Measurements from ENCODE around the gene ZNF678.
"Not testable (repeated sequence)": the region's sequence is repeated elsewhere in the genome, so short reads cannot be mapped to it uniquely, and the experiment has no call there.

Gene ZNF678

DNA sequence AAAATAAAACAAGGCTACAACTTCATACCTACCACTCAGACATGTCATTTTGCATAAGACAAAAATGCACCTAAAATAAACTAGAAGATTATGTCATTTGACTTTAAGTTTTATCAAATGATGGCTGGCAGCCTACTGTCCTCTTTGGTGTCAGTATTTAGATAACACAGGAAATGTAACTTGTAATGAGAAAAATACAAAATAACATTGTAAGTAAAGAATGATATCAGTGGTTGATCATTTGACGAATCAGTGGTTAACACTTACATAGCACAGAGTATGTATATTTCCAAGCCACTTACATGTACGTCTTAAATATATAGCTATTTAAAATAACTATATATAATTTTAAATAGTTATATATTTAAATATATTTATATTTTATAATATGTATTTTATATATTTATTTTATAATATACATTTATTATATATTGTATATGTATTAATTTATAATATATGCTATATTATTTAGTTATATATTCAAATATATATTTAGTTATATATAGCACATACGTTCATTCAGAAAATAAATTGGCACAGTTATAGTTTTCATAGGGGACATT is 44.1 kb downstream of the ZNF678 start:
- DNase-seq: no peak

DNA sequence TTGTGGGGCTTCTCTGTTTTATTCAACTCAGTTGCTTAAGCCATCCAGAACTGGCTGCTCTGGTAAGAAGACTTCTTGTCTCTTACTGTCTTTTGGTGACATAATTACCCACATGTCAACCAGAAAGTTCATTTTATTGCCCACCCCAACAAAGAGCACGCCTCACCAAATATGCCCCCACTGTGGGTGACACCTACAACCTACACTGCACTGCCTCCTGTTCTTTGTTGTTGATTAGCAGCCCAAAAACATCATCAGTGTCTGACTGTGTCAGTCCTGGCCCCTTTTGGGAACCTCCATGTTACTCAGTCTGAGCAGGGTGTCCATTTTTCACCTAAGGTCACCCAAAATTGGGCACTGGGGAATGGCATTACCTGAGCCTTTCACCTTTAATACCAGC is 49.3 kb downstream of the ZNF678 start:
- DNase-seq: no peak

DNA sequence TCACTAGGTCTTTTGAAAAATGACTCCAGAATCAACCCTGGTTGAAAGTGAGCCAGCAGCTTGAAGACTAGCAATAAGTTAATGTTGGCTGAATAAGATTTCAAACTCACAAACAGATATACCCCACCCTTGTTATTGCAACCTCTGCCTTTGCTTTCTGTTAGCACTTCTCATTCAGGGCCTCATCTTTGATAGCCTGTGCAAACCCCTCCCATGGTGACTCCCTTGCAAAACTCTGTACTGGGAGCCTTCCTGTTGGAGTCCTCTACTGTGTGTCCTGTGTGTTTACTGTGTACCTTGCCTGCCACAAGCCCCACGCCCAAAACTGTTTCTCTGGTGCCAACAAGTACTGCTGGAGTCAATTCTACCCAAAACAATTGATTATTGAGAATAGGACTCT is 50.2 kb downstream of the ZNF678 start:
- no peak for DNase-seq

- no peak for DNase-seq
These were observed 57.9 kb downstream of the ZNF678 start for GRCh38 chr1:227621211-227621610.

DNA sequence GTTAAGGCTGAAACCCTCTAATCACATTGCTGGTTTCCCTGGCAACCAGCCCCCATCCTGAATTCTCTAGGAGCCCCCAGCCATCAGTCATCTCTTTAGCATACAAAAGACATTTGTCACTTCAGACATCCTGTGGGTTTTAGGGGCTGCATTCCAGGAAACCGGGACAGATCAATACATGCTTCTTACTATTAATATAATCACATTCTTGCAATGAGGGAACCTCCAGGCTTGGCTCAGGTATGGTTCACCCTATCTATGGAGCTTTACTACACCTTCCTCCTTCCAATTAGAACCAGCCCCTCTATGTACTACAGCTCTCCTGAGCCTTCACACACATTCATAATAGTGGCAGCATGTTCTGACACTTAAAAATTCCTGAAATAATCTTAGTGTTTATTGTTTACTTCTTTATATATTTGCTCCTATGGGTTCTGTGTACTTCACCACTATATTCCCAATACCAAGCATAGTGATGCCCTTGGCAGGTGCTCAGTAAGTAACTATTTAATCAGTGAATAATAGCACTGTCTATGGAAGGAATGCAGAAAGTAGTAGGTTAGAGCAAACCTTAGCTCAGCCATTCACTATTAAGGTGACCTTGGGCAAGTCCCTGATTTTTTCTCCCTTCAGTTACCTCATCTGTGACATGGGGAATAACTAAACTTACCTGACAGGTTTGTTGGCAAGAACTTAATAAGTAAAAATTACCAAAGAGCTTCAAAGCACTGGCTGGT is 59.6 kb downstream of the ZNF678 start:
- DNase-seq: no peak

GRCh38 chr1:227632325-227632724 is 69.0 kb downstream of the ZNF678 start:
- no peak for DNase-seq

- DNase-seq: no peak
These were observed 72.2 kb downstream of the ZNF678 start for GRCh38 chr1:227635596-227635995.

GRCh38 chr1:227654431-227654830 is 91.1 kb downstream of the ZNF678 start:
- no peak for DNase-seq

DNA sequence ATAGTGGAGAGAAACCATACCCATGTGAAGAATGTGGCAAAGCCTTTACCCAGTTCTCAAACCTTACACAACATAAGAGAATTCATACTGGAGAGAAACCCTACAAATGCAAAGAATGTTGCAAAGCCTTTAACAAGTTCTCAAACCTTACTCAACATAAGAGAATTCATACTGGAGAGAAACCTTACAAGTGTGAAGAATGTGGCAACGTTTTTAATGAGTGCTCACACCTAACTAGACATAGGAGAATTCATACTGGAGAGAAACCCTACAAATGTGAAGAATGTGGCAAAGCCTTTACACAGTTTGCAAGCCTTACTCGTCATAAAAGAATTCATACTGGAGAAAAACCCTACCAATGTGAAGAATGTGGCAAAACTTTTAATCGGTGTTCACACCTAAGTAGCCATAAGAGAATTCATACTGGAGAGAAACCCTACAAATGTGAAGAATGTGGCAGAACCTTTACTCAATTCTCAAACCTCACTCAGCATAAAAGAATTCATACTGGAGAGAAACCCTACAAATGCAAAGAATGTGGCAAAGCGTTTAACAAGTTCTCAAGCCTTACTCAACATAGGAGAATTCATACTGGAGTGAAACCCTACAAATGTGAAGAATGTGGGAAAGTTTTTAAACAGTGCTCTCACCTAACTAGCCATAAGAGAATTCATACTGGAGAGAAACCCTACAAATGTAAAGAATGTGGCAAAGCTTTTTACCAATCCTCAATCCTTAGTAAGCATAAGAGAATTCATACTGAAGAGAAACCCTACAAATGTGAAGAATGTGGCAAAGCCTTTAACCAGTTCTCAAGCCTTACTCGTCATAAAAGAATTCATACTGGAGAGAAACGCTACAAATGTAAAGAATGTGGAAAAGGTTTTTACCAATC is 91.7 kb downstream of the ZNF678 start:
- no peak for DNase-seq

GRCh38 chr1:227661495-227661894 is 98.1 kb downstream of the ZNF678 start:
- no peak for DNase-seq

DNA sequence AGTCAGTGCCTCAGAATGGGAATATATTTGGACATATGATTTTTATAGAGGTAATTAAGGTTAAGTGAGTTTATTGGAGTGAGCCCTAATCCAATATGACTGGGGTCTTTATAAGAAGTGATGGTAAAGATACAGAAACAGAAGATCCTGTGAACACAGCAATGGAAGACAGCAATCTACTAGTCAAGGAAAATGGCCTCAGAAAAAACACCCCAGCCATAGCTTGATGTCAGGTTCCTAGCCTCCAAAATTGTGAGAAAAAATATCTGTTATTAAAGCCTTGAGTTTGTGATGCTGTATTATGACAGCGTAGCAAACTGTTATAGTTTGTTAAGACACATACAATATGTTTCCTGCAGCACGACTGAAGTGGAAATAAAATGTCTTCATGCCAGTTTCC is 99.6 kb downstream of the ZNF678 start:
- DNase-seq: no peak

GRCh38 chr1:227666286-227666685 is 102.9 kb downstream of the ZNF678 start:
- no peak for DNase-seq

DNA sequence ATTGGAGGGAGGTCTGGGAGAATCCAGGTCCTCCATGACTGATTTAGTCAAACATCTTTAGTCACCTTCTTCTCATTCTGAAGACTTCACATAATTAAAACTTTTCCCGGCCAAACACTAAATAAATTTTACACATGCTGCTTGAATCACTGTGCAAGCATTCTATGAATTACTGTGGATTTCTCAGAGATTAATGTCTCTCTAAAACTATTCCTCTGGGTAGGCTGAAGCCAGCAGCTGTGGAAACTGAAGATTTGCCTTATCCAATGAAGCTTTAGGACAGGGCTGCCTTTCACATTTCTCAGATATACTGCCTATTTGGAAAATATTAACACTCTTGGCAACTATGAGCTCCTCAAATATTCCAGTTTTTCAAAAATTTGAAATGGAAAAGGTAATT is 110.1 kb downstream of the ZNF678 start:
- no peak for DNase-seq

DNA sequence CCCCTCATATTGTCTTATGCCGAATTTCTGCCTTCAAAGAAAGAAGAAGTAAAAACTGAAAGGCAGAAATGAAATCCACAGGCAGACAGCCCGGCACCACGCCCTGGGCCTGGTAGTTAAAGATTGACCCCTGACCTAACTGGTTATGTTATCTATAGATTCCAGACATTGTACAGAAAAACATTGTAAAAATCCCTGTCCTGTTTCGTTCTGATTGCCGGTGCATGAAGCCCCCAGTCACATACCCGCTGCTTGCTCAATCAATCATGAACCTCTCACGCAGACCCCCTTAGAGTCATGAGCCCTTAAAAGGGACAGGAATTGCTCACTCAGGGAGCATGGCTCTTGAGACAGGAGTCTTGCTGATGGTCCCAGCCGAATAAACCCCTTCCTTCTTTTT is 122.5 kb downstream of the ZNF678 start:
- DNase-seq: no peak

DNA sequence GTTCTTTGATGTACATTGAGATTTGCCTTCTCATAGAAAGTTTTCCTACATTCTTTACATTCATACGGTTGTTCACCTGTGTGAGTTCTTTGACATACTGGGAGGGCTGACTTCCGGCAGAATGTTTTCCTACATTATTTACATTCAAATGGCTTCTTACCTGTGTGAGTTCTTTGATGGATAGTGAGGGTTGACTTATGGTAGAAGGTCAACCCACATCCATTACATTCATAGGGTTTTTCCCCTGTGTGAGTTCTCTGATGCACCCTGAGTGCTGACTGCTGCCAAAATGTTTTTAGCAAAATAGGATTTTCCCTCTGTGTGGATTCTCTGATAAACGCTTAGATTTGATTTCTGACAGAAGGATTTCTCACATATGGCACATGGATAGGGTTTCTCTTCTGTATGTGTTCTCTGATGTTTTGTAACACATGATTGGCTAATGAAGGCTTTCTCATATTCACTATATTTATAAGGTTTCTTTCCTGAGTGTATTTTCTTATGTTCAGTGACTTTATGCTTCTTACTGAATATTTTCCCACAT is 134.0 kb downstream of the ZNF678 start:
- no peak for DNase-seq

GRCh38 chr1:227701631-227702030 is 138.3 kb downstream of the ZNF678 start:
- not testable (repeated sequence) for DNase-seq

DNA sequence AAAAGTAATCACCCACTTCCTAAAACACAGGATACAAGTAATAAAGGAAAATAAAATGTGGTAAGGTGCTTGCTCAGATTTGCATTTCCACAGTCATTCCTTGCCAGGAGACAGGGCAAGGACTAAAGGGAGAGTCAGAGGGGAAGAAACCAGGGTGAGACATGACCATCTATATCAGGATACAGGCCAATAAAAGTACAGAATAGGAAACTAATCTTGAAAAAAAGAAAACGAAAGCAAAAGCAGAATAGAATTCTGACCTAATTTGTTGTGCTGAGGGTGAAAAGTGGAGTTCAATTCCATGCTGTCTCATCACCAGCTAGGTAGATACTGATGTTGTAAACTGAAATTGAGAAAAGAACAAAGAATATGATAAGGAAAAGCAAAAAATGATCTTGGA is 144.5 kb downstream of the ZNF678 start:
- no peak for DNase-seq

- DNase-seq: no peak
These were observed 146.1 kb downstream of the ZNF678 start for GRCh38 chr1:227709451-227709850.

- DNase-seq: not testable (repeated sequence)
These were observed 147.1 kb downstream of the ZNF678 start for GRCh38 chr1:227710474-227710873.

- DNase-seq: no peak
These were observed 149.3 kb downstream of the ZNF678 start for GRCh38 chr1:227712648-227713047.

GRCh38 chr1:227718932-227719331 is 155.6 kb downstream of the ZNF678 start:
- DNase-seq: no peak

DNA sequence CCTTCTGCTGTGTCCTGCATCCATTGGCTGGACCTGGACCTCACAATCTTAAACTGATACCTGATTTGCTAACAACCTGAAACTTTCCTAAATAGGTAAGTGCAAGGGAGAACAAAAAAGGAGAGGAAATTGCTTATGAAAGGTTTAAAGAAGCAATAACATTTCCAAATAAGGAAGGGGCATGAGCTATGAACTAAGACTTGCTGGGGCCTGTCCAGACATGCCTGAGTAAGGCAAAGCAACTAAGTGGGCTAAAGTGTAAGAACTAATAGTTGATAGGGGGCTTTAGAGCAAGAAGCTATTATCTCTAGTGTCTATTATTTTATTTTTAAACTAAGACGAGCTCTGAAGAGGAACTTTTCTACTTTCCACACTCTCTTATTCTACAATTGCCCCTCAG is 160.1 kb downstream of the ZNF678 start:
- DNase-seq: no peak

DNA sequence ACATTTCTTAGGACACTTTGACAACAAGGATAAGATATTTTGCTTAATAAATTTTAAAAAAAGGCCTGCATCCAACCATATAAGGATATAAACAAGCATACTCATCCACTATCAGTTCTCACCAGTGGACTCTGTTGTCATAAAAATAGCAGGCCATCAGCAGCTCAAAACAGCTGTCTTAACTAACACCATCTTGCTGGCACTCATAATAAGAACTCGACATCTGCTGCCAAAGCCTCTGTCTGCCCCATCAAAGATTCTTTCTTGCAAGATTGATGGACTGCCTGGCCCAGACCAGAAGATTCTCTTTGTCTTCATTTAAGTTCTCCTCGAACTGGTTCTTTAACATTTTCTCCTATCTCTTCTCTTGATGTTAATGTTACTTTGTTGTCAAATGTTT is 161.7 kb downstream of the ZNF678 start:
- DNase-seq: no peak

DNA sequence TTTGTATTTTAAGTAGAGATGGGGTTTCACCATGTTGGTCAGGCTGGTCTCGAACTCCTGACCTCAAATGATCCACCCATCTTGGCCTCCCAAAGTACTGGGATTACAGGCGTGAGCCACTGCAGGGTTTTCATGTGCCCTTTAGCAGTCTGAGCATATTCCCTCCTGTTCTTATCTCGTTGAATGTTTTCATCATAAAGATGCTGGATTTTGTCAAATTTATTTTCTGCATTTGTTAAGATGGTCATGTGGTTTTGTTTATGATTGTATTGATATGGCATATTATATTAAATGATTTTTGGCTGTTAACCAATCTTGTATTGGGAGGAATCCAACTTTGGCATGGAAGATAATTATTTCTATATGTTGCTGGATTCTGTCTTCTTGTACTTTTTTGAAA is 163.0 kb downstream of the ZNF678 start:
- DNase-seq: no peak

Data from activated CD8-positive, alpha-beta memory T cell treated with anti-CD3 and anti-CD28 coated beads, Interleukin-2, amount 50 U/mL, for 48 hours (primary cell).